Suppressor macrophage treated with lipopolysaccharide for 4 hours (primary cell): Measurements from ENCODE around the gene KANK4.

Source experiments
- DNase-seq: peaks from one replicate; pipeline ENCODE4 v3.0.0-alpha.2; 2020

KANK4 gene

GRCh38 chr1:62336995-62337705, 17.9 kb upstream of the KANK4 start:
- DNase-seq = no peak

GRCh38 chr1:62336638-62336994, 17.4 kb upstream of the KANK4 start:
- DNase-seq = no peak

- DNase-seq = peak; percentile 39
These were observed 16.4 kb upstream of the KANK4 start for GRCh38 chr1:62335656-62336055.

GRCh38 chr1:62334434-62334985, 15.3 kb upstream of the KANK4 start:
- DNase-seq = no peak

DNA sequence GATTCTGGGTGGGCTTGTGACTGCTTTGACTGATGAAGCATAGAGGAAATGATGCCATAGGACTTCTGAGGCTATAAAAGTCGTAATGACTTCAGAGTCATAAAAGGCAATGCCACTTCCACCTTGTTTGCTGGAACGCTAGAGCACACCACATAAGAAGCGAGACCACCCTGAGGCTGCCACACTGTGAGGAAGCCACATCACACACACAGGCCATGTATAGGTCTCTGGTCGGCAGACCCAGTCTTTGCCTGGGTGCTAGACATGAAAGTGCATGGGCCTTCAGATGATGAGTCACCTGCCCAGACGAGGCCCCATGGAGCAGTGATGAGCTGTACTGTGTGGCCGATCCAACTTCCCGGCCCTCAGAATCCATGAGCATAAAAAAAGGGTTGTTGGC, 14.2 kb upstream of the KANK4 start:
- no peak for DNase-seq

GRCh38 chr1:62327360-62328055, 8.3 kb upstream of the KANK4 start:
- no peak for DNase-seq

GRCh38 chr1:62325681-62326080, 6.4 kb upstream of the KANK4 start:
- peak; percentile 33 for DNase-seq

GRCh38 chr1:62325081-62325480, 5.8 kb upstream of the KANK4 start:
- DNase-seq = no peak

GRCh38 chr1:62321446-62321845, 2.2 kb upstream of the KANK4 start:
- peak; percentile 43 for DNase-seq

DNA sequence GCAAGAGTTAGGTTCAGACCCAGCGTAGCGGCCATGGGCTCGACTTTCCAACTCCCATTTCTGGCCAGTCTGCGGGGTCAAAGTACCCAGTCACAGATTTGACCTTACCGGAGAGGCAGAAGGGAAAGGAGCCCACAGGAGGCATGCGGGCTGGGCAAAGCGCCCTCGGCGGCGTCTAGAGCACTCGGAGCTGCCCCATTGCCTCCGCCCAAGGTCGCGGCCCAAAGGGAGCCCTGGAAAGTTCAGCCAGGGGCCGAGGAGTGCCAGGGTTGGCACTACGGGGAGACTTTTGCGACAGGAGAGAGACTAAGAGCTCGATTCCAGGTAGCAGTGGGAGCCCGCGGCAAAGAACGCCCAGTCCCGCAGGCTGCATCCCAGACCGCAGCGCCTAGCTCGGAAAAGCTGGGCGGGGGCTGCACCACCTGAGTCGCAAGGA, 896 bp downstream of the KANK4 start:
- DNase-seq = no peak

- no peak for DNase-seq
These were observed 2.0 kb downstream of the KANK4 start for GRCh38 chr1:62317021-62317768.

GRCh38 chr1:62316135-62316534, 3.1 kb downstream of the KANK4 start:
- no peak for DNase-seq

GRCh38 chr1:62315387-62315786, 3.8 kb downstream of the KANK4 start:
- no peak for DNase-seq

GRCh38 chr1:62314454-62315350, 4.5 kb downstream of the KANK4 start:
- no peak for DNase-seq

- no peak for DNase-seq
These were observed 6.5 kb downstream of the KANK4 start for GRCh38 chr1:62312698-62313097.

GRCh38 chr1:62311473-62311943, 7.7 kb downstream of the KANK4 start:
- no peak for DNase-seq

GRCh38 chr1:62309906-62310305, 9.3 kb downstream of the KANK4 start:
- no peak for DNase-seq

- no peak for DNase-seq
These were observed 10.6 kb downstream of the KANK4 start for GRCh38 chr1:62308606-62309005.

GRCh38 chr1:62307895-62308492, 11.2 kb downstream of the KANK4 start:
- DNase-seq = no peak

DNA sequence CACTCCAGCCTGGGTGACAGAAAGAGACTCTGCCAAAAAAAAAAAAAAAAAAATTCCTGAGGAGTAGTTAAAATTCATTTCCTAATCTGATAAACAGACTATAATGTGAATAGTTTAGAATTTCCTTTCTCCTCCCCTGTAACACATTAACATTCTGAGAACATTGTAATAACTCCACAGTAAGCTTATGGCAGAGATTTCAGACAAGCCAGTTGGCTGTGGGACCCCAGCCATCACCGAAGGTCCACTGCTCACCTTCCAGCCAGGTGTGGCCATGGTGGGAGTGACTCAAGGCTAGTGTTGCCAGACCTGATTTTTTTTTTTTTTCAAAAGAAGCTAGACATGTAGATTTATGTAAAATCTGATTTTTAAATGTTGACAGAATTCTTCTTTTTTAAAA, 11.8 kb downstream of the KANK4 start:
- DNase-seq = no peak

DNA sequence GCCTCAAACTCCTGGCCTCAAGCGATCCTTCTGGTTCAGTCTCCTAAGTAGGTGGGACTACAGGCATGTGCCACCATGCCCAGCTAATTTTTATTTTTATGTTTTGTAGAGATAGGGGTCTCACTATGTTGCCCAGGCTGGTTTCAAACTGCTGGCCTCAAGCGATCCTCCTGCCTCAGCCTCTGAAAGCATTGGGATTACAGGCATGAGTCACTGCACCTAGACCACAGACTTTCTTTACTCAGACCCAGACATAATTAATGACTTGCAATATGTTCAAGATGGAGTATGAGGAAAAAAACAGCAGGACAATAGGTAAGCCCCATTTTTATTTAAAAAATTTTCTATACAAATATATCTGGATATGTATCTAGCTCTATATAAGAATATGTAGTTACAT, 13.2 kb downstream of the KANK4 start:
- DNase-seq = no peak

DNA sequence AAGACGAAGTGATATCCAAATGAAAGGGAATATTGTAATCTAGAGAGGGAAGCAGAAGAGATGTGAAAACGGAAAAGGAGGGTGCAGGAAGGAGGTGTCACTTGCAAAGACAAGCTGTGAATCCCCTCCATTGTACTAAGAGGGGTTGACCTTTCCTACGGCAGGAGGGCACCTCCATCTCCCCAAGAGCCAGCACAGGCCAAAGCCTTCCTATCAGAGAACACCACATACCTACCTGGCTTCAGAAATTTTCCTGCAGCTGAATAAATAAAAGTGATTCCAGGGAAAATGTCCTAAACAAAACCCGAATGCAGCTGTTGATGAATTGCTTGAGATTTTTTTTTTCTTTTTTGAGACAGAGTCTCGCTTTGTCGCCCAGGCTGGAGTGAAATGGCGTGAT, 14.3 kb downstream of the KANK4 start:
- no peak for DNase-seq
